ENCODE results near the gene C1R.

DNA sequence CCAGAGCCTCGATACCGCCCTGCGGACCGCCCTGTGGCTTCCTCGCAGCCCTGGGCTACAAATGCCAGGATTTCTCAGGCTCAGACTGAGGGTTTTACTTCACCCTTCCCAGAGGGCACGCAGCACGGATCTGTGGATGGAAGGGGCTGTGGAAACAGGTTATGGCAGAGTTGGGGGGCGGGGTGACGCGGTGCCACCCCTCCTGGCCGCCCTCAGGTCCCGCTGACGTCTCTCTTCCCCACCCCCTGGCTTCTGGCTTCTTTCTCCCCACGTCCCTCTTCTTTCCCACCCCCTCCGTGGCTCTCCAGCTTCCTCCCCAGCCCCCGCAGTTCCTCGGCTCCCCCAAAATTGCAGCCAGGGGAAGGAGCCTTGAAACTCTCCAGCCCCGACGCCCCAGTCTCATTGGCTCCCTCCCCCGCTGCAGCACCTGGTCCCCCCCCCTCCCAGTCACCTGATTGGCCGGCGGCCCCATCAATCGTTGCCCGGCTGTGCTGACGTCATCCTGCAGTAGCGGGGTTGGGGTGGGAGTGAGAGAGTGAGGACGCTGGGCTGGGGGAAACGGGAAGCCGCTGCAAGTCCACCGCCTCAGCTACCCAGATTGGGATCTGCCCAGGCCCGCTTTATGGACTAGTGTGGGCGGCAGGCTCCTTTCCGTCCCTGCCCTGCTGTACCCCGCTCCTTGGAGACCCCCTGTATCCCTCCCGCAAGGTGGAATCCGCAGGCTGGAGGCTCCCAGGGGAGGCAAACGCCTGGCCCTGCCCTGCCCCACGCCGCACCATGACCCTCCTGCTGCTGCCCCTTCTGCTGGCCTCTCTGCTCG, 37.8 kb upstream of the C1R start, which contains the start of gene CLSTN3:
- TF ChIP-seq, protein P1, sequence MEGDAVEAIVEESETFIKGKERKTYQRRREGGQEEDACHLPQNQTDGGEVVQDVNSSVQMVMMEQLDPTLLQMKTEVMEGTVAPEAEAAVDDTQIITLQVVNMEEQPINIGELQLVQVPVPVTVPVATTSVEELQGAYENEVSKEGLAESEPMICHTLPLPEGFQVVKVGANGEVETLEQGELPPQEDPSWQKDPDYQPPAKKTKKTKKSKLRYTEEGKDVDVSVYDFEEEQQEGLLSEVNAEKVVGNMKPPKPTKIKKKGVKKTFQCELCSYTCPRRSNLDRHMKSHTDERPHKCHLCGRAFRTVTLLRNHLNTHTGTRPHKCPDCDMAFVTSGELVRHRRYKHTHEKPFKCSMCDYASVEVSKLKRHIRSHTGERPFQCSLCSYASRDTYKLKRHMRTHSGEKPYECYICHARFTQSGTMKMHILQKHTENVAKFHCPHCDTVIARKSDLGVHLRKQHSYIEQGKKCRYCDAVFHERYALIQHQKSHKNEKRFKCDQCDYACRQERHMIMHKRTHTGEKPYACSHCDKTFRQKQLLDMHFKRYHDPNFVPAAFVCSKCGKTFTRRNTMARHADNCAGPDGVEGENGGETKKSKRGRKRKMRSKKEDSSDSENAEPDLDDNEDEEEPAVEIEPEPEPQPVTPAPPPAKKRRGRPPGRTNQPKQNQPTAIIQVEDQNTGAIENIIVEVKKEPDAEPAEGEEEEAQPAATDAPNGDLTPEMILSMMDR (tag by site-specific recombination; IDR thresholded peaks at IDR 0.05): no peak
- TF ChIP-seq ZNF76 (tag by site-specific recombination; IDR thresholded peaks at IDR 0.05; ENCODE audit: borderline replicate concordance, low read depth) (peak; percentile 46), ZNF223 (tag by site-specific recombination; IDR thresholded peaks at IDR 0.05) (no peak), ZBTB7A (tag by site-specific recombination; IDR thresholded peaks at IDR 0.05; ENCODE audit: low read depth) (0 out of 2 replicates have a peak, but pooled peaks have one; percentile 73), ZBTB1 (tag by site-specific recombination; IDR thresholded peaks at IDR 0.05) (no peak), ZNF776 (tag by site-specific recombination; IDR thresholded peaks at IDR 0.05; ENCODE audit: borderline replicate concordance) (no peak)
- TF ChIP-seq, protein P2, sequence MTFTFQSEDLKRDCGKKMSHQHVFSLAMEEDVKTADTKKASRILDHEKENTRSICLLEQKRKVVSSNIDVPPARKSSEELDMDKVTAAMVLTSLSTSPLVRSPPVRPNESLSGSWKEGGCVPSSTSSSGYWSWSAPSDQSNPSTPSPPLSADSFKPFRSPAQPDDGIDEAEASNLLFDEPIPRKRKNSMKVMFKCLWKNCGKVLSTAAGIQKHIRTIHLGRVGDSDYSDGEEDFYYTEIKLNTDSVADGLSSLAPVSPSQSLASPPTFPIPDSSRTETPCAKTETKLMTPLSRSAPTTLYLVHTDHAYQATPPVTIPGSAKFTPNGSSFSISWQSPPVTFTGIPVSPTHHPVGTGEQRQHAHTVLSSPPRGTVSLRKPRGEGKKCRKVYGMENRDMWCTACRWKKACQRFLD (tag by site-specific recombination; IDR thresholded peaks at IDR 0.05): no peak
- TF ChIP-seq, protein P3, sequence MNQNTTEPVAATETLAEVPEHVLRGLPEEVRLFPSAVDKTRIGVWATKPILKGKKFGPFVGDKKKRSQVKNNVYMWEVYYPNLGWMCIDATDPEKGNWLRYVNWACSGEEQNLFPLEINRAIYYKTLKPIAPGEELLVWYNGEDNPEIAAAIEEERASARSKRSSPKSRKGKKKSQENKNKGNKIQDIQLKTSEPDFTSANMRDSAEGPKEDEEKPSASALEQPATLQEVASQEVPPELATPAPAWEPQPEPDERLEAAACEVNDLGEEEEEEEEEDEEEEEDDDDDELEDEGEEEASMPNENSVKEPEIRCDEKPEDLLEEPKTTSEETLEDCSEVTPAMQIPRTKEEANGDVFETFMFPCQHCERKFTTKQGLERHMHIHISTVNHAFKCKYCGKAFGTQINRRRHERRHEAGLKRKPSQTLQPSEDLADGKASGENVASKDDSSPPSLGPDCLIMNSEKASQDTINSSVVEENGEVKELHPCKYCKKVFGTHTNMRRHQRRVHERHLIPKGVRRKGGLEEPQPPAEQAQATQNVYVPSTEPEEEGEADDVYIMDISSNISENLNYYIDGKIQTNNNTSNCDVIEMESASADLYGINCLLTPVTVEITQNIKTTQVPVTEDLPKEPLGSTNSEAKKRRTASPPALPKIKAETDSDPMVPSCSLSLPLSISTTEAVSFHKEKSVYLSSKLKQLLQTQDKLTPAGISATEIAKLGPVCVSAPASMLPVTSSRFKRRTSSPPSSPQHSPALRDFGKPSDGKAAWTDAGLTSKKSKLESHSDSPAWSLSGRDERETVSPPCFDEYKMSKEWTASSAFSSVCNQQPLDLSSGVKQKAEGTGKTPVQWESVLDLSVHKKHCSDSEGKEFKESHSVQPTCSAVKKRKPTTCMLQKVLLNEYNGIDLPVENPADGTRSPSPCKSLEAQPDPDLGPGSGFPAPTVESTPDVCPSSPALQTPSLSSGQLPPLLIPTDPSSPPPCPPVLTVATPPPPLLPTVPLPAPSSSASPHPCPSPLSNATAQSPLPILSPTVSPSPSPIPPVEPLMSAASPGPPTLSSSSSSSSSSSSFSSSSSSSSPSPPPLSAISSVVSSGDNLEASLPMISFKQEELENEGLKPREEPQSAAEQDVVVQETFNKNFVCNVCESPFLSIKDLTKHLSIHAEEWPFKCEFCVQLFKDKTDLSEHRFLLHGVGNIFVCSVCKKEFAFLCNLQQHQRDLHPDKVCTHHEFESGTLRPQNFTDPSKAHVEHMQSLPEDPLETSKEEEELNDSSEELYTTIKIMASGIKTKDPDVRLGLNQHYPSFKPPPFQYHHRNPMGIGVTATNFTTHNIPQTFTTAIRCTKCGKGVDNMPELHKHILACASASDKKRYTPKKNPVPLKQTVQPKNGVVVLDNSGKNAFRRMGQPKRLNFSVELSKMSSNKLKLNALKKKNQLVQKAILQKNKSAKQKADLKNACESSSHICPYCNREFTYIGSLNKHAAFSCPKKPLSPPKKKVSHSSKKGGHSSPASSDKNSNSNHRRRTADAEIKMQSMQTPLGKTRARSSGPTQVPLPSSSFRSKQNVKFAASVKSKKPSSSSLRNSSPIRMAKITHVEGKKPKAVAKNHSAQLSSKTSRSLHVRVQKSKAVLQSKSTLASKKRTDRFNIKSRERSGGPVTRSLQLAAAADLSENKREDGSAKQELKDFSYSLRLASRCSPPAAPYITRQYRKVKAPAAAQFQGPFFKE (tag by site-specific recombination; IDR thresholded peaks at IDR 0.05; ENCODE audit: borderline replicate concordance): no peak
- TF ChIP-seq, protein P4, sequence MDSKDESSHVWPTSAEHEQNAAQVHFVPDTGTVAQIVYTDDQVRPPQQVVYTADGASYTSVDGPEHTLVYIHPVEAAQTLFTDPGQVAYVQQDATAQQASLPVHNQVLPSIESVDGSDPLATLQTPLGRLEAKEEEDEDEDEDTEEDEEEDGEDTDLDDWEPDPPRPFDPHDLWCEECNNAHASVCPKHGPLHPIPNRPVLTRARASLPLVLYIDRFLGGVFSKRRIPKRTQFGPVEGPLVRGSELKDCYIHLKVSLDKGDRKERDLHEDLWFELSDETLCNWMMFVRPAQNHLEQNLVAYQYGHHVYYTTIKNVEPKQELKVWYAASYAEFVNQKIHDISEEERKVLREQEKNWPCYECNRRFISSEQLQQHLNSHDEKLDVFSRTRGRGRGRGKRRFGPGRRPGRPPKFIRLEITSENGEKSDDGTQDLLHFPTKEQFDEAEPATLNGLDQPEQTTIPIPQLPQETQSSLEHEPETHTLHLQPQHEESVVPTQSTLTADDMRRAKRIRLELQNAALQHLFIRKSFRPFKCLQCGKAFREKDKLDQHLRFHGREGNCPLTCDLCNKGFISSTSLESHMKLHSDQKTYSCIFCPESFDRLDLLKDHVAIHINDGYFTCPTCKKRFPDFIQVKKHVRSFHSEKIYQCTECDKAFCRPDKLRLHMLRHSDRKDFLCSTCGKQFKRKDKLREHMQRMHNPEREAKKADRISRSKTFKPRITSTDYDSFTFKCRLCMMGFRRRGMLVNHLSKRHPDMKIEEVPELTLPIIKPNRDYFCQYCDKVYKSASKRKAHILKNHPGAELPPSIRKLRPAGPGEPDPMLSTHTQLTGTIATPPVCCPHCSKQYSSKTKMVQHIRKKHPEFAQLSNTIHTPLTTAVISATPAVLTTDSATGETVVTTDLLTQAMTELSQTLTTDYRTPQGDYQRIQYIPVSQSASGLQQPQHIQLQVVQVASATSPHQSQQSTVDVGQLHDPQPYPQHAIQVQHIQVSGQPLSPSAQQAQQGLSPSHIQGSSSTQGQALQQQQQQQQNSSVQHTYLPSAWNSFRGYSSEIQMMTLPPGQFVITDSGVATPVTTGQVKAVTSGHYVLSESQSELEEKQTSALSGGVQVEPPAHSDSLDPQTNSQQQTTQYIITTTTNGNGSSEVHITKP (tag by site-specific recombination; IDR thresholded peaks at IDR 0.05): peak; percentile 98
